Measurements from ENCODE around the gene MLEC.

DNA sequence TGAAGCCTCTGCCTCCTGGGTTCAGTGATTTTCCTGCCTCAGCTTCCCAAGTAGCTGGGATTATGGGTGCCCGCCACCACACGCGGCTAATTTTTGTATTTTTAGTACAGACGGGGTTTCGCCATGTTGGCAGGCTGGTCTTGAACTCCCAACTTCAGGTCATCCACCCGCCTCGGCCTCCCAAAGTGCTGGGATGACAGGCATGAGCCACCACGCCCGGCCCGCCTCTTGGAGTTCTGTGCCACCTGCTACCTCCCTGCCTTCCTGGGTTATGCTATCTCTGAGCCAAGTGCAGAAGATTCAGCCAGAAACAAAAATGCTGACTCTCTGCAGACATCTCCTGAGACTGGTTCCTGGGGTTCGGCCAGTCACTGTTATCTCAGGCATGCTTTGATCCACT, 33.3 kb upstream of the MLEC start:
- TF ChIP-seq EZH2 (IDR thresholded peaks at IDR 0.05; ENCODE audit: borderline replicate concordance, low read length): no peak
- TF ChIP-seq, protein P1, sequence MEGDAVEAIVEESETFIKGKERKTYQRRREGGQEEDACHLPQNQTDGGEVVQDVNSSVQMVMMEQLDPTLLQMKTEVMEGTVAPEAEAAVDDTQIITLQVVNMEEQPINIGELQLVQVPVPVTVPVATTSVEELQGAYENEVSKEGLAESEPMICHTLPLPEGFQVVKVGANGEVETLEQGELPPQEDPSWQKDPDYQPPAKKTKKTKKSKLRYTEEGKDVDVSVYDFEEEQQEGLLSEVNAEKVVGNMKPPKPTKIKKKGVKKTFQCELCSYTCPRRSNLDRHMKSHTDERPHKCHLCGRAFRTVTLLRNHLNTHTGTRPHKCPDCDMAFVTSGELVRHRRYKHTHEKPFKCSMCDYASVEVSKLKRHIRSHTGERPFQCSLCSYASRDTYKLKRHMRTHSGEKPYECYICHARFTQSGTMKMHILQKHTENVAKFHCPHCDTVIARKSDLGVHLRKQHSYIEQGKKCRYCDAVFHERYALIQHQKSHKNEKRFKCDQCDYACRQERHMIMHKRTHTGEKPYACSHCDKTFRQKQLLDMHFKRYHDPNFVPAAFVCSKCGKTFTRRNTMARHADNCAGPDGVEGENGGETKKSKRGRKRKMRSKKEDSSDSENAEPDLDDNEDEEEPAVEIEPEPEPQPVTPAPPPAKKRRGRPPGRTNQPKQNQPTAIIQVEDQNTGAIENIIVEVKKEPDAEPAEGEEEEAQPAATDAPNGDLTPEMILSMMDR (IDR thresholded peaks at IDR 0.05; ENCODE audit: low read length): no peak

All from OCI-LY1 (cell line).